Esophagus (tissue), 2 donors: ENCODE measurements around the gene SEH1L. TPM values are rescaled to one million over a fixed set of nuclear protein-coding genes. Genes with fewer than 3 reads are reported as not detected.
"Not testable (repeated sequence)": the region's sequence is repeated elsewhere in the genome, so short reads cannot be mapped to it uniquely, and the experiment has no call there.

Experiments
- H3K27ac ChIP-seq, 2 donors: one replicate each; pipeline ENCODE4 v1.5.1; 2013; ENCODE audit warnings: low read depth in 2 of 2, mild to moderate bottlenecking in 2 of 2, inconsistent platforms in 1 of 2, low read length in 1 of 2, moderate library complexity in 1 of 2
- H3K27me3 ChIP-seq, 2 donors: one replicate each; pipeline ENCODE4 v1.6.1; 2013; ENCODE audit warnings: low read length in 2 of 2, control low read depth in 1 of 2, mild to moderate bottlenecking in 1 of 2; ENCODE audit not compliant: insufficient read depth in 2 of 2, control insufficient read depth in 1 of 2
- H3K36me3 ChIP-seq, 2 donors: one replicate each; pipeline ENCODE4 v1.6.1; 2013; ENCODE audit warnings: low read length in 1 of 2; ENCODE audit not compliant: control insufficient read depth in 2 of 2, insufficient read depth in 2 of 2
- H3K4me1 ChIP-seq, 2 donors: one replicate each; pipeline ENCODE4 v1.6.1; 2013; ENCODE audit warnings: low read length in 1 of 2; ENCODE audit not compliant: control insufficient read depth in 2 of 2, insufficient read depth in 2 of 2
- H3K4me3 ChIP-seq, 2 donors: one replicate each; pipeline ENCODE4 v1.5.1; 2013; ENCODE audit warnings: low read length in 2 of 2, mild to moderate bottlenecking in 2 of 2, low read depth in 1 of 2, moderate library complexity in 1 of 2
- H3K9me3 ChIP-seq, 2 donors: one replicate each; pipeline ENCODE4 v1.6.1; 2013; ENCODE audit warnings: mild to moderate bottlenecking in 2 of 2, low read depth in 1 of 2, low read length in 1 of 2, moderate library complexity in 1 of 2; ENCODE audit not compliant: control insufficient read depth in 2 of 2, insufficient read depth in 1 of 2
- WGBS, 2 donors: extraction: QIAGEN DNeasy Blood & Tissue Kit; methylation state at CpG; one replicate each; pipeline ENCODE4 v1.1.7; 2013; 5-methylcytosine and 5-hydroxymethylcytosine counted together
- polyA plus RNA-seq, 2 donors: library from polyadenylated mRNA; stranded (reverse); fragments of 200-250 nt; gene quantifications; one replicate each; pipeline ENCODE4 v1.2.3, GENCODE V29; 2013
- donor health status: healthy with polysubstance abuse.
- donor health status: Bipolar disorder and iron deficiency.

The SEH1L gene, protein sequence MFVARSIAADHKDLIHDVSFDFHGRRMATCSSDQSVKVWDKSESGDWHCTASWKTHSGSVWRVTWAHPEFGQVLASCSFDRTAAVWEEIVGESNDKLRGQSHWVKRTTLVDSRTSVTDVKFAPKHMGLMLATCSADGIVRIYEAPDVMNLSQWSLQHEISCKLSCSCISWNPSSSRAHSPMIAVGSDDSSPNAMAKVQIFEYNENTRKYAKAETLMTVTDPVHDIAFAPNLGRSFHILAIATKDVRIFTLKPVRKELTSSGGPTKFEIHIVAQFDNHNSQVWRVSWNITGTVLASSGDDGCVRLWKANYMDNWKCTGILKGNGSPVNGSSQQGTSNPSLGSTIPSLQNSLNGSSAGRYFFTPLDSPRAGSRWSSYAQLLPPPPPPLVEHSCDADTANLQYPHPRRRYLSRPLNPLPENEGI
- polyA plus RNA-seq = 10 to 100 TPM; 19.3 to 20.0 TPM

DNA sequence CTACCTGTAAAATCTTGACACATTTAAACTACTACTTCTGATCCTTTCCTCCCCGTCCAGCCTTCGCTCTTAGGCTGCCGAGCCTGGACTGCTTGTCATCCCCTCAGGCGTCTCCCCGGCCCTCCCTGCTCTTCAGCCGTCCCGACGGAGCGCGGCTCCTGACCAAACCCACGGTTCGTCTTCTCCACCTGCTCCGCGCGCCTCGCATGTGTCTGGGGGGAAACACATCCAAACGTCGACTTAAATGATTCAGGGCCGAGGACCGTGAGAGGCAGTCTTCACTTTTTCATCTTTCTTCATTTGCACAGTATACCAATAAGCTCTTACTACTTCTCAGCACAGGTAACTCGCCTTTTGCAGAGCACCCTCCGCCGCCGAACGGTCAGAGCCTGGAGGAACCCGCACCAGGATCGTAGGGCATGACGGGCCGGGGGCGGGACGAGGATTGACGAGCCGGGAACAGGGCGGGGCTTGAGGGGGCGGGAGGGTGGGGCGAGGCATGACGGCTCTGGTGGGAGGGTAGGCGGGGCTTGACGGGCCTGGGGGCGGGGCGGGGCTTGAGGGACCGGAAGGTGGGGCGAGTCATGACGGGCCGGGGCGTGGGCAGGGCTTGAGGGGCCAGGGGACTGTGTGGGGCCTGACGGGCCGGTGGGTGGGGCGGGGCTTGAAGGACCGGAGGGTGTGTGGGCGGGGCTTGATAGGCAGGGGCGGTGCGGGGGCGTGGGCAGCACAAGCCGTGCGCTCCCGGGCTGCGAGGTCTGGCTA lies at the start of gene SEH1L:
Gene SEH1L, plus strand, starts transcription at position 727 of the 765 bp plus-strand sequence. CDS start 111 bp downstream, outside the sequence.
- H3K4me3 ChIP-seq = peak within 1 kb of the TSS; percentile 74 to 83
- H3K27ac ChIP-seq = peak within 1 kb of the TSS; percentile 98 to 100
- H3K27me3 ChIP-seq = no peaks in the 10 kb centered on the region
- H3K4me1 ChIP-seq = no peaks in the 10 kb centered on the region
- no peaks in the 10 kb centered on the region for H3K36me3 ChIP-seq
- H3K9me3 ChIP-seq = no peaks in the 10 kb centered on the region
- WGBS, 2 donors = 1% methylated on average over 56 to 58 of the region's 58 CpGs

DNA sequence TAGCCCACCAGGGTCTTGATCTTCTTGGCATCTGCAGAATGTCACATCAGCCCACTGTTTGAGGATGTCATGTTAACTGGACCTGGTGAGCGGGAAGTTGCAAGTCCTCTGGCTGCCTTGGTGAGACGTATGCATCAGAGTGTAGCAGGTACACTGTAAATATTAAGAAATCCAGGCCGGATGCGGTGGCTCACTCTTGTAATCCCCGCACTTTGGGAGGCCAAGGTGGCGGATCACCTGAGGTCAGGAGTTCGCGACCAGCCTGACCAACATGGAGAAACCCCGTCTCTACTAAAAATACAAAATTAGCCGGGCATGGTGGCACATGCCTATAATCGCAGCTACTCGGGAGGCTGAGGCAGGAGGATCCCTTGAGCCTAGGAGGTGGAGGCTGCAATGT lies 46.6 kb upstream of the SEH1L start:
- H3K27me3 ChIP-seq, H3K27ac ChIP-seq, H3K9me3 ChIP-seq, H3K4me3 ChIP-seq, H3K4me1 ChIP-seq, H3K36me3 ChIP-seq: not testable (repeated sequence)
- WGBS, 2 donors = 95 to 96% methylated on average over 12 of the region's 12 CpGs

DNA sequence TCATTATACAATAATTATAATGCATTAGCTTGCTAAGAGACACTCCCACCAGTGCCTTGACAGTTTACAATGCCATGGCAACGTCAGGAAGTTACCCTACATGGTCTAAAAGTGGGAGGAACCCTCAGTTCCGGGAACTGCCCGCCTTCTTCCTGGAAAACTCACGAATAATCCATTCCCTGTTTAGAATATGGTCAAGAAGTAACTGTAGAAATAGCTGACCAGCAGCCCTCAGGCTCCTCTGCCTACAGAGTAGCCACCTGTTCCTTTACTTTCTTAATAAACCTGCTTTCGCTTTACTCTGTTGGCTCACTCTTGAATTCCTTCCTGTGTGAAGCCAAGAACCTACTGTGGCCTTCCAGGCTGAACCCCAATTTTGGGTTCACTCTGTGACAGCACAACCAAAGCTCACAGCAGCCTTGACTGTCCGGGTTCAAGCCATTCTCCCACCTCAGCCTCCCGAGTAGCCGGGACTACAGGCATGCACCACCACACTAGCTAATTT lies 43.7 kb upstream of the SEH1L start:
- no peak overlapping the region for H3K4me3 ChIP-seq
- H3K9me3 ChIP-seq = no peaks in the 10 kb centered on the region
- WGBS, 2 donors = 68 to 70% methylated on average over 8 of the region's 8 CpGs
- no peaks in the 10 kb centered on the region for H3K4me1 ChIP-seq
- H3K27ac ChIP-seq = no peak overlapping the region
- no peaks in the 10 kb centered on the region for H3K36me3 ChIP-seq
- no peaks in the 10 kb centered on the region for H3K27me3 ChIP-seq

DNA sequence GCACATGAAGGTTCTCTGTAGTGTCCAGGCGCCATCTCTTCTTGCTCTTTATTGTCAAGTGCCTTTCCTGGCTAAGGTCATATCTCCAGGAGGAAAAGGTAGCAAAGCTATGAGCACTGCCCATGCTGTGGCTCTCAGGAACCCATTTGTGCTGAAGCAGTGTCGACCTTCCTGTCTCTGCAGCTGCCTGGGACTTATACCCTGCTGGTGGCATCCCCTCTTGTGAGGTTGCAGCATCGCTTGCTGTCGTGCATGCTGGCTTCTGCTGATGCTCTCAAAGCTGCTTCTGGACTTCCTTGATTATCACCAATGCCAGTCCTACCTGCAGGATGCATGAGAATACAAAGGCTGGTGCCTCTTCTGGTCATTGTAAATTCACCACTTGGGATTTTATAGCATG lies 41.7 kb upstream of the SEH1L start:
- 90 to 94% methylated on average over 4 of the region's 4 CpGs for WGBS, 2 donors

DNA sequence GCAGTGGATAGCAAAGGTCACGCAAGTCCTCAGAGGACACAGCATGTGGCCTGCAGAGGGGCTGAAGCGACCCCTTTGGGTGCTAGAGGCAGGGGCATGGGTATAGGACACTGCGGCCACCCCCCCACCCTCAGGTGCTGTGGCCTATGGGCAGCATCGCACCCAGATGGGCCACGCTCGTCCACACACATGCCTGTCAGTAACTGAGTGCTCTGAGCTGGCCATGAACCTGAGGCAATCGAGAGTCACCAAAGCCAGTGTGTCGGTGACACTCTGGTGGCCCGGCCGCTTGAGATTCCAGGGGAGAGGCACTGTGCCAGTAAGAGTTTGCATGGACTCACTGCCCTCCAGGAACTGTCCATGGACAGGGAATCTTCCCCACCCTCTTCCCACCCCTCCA lies 41.0 kb upstream of the SEH1L start:
- Histone ChIP-seq H3K36me3 (no peaks in the 10 kb centered on the region), H3K27me3 (no peaks in the 10 kb centered on the region), H3K4me1 (peaks cover 0 to 3% of the 10 kb centered on the region in 2 donors), H3K4me3 (no peak overlapping the region), H3K9me3 (no peaks in the 10 kb centered on the region), H3K27ac (no peak overlapping the region)
- 85 to 89% methylated on average over 10 of the region's 10 CpGs for WGBS, 2 donors

More for the DNA sequence above, 41.7 kb upstream of the SEH1L start:
- H3K4me1 ChIP-seq = peaks cover 0 to 3% of the 10 kb centered on the region in 2 donors
- H3K27me3 ChIP-seq = no peaks in the 10 kb centered on the region
- no peaks in the 10 kb centered on the region for H3K36me3 ChIP-seq
- H3K27ac ChIP-seq = no peak overlapping the region
- no peak overlapping the region for H3K4me3 ChIP-seq
- no peaks in the 10 kb centered on the region for H3K9me3 ChIP-seq

DNA sequence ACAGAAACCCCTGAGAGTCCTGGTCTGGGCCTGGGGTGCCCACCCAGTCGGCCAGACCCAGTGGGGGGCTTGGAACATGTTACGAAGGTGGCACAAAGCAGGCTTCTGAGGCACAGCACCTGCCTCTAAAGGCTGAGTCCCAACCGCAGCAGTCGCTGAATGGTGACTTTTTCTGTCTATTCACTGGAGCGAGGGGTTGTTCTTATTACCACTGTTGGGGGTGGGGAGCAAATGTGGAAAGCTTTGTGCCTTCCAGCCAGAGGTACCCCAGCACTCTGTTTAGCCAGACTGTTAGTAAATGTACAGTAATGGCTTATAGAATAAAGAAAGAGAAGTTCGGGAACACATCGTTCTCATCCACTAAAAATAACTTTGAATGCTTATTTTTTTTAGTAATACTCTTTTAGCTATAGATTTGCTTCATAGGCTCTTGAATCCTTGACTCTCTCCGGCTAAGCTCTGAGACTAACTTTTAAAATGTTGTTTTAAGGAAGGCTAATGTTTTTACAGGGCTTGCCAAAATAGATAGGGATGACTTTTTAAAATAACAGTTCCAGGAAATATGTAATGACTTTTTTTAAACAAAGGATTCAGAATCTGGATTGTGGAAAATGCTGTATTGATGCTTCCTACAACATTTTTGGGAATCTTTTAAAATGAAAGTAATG lies 40.4 kb upstream of the SEH1L start:
- no peaks in the 10 kb centered on the region for H3K36me3 ChIP-seq
- H3K9me3 ChIP-seq = no peaks in the 10 kb centered on the region
- WGBS, 2 donors = 50 to 54% methylated on average over 8 of the region's 8 CpGs
- no peak overlapping the region for H3K27ac ChIP-seq
- H3K4me3 ChIP-seq = no peak overlapping the region
- peaks cover 0 to 3% of the 10 kb centered on the region in 2 donors for H3K4me1 ChIP-seq
- no peaks in the 10 kb centered on the region for H3K27me3 ChIP-seq

DNA sequence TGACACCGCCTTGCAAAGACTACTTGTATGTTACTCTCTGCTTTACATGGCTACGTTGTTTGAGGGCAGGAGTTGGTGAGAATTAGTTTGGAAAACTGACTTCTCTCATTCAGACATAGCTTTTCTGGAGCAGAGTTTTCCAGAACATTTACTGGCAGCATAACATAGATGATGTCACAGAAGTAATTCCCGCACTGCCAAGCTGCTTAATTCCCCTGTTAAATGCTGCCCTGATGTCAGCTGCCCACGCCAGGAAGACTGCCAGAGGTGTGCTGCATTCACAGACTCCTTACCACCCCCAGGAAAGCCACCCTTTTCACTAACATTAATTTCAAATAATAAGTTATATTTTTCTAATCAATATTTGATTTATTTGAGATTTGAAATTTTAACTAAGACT lies 39.1 kb upstream of the SEH1L start:
- H3K27ac ChIP-seq = no peak overlapping the region
- WGBS, 2 donors = 71 to 75% methylated on average over 4 of the region's 4 CpGs
- H3K4me3 ChIP-seq = no peak overlapping the region
- H3K36me3 ChIP-seq = no peaks in the 10 kb centered on the region
- no peaks in the 10 kb centered on the region for H3K9me3 ChIP-seq
- H3K4me1 ChIP-seq = peaks cover 0 to 3% of the 10 kb centered on the region in 2 donors
- H3K27me3 ChIP-seq = no peaks in the 10 kb centered on the region

DNA sequence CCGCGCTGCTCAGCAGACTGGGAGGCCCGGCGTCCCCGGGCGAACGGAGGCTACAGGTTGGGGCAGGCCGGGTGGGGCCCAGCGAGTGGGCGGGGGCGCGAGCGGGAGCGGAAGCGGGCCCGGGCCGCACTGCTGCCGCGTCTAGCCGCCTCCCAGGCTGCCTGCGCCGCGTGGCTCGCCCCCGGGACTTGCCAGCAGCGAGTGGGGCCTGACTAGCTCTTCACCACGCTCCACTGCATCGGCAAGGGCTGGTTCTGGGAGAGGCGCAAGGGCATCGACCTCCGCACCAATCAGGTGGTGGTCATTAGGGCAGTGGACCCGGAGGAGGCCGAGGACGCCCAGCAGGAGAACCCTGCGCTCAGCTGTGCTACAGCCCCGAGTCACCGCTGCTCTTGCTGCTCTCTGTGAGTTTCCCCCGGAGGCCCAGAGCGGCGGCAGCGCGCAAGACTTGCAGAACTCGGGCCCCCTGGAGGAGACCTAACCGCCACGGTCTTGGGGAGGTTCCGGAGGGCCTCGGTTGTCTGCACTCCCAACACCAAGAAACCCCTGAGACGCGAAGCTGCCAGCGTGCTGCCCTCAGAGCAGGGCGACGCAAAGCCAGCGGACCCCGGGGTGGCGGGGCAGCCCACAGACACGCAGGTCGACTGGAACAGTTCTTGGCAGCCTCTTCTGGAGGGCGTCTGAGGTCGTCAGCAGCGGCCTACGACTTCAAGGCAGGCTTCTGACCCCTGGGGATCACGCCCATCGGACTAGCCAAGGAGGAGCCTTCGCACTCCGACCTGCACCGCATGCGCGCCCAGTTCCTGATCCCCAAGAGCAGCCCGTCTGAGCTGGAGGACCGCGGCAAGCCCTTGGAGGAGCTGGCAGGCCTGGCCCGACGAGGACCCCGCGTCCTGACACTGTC lies 36.5 kb upstream of the SEH1L start:
- no peak overlapping the region for H3K27ac ChIP-seq
- H3K9me3 ChIP-seq = no peaks in the 10 kb centered on the region
- H3K27me3 ChIP-seq = no peaks in the 10 kb centered on the region
- no peaks in the 10 kb centered on the region for H3K36me3 ChIP-seq
- 21 to 28% methylated on average over 63 to 75 of the region's 75 CpGs for WGBS, 2 donors
- peak overlapping the region; percentile 3 to 17 for H3K4me3 ChIP-seq
- peaks cover 0 to 3% of the 10 kb centered on the region in 2 donors for H3K4me1 ChIP-seq
